SK-N-SH treated with all-trans-retinoic acid at 6 μM for 48 hours (cell line): ENCODE measurements around the gene MYO5B.

ENCODE experiments used
- ATAC-seq: fragments of 200-7000 bp; cut with Tn5 transposase; 3 replicates; pipeline ENCODE4 v1.9.1; 2020; ENCODE audit warnings: mild to moderate bottlenecking, moderate library complexity
- ARNTL ChIP-seq: fragments of 450-650 bp; formaldehyde crosslinking; IDR thresholded peaks from 2 replicates; pipeline ENCODE4 v1.5.0; 2020; ENCODE audit warnings: low read depth, mild to moderate bottlenecking, moderate library complexity, borderline replicate concordance
- BACH2 ChIP-seq: fragments of 250-450 bp; sonication (Bioruptor Pico); IDR thresholded peaks from 2 replicates; pipeline ENCODE4 v1.9.0; 2021; ENCODE audit warnings: mild to moderate bottlenecking, borderline replicate concordance
- CSDC2 ChIP-seq: fragments of 250-450 bp; sonication (Bioruptor Pico); IDR thresholded peaks from 2 replicates; pipeline ENCODE4 v1.5.0; 2020; ENCODE audit warnings: mild to moderate bottlenecking, moderate library complexity
- ESRRG ChIP-seq: fragments of 250-450 bp; sonication (Bioruptor Pico); IDR thresholded peaks from 2 replicates; pipeline ENCODE4 v1.6.1; 2021; ENCODE audit warnings: mild to moderate bottlenecking
- GLIS3 ChIP-seq: fragments of 250-450 bp; sonication (Bioruptor Pico); IDR thresholded peaks from 2 replicates; pipeline ENCODE4 v1.5.0; 2020; ENCODE audit warnings: mild to moderate bottlenecking, moderate library complexity
- ISL1 ChIP-seq: fragments of 250-450 bp; sonication (Bioruptor Pico); IDR thresholded peaks from 2 replicates; pipeline ENCODE4 v2.1.2; 2022; ENCODE audit warnings: mild to moderate bottlenecking, moderate library complexity
- OSR1 ChIP-seq: fragments of 250-450 bp; sonication (Bioruptor Pico); IDR thresholded peaks from 2 replicates; pipeline ENCODE4 v1.8.0; 2022; ENCODE audit warnings: moderate library complexity, mild to moderate bottlenecking, inconsistent platforms
- POU6F1 ChIP-seq: fragments of 250-450 bp; sonication (Bioruptor Pico); IDR thresholded peaks from 2 replicates; pipeline ENCODE4 v1.8.0; 2021; ENCODE audit warnings: low read depth, mild to moderate bottlenecking, moderate library complexity, borderline replicate concordance
- PPARA ChIP-seq: fragments of 250-450 bp; sonication (Bioruptor Pico); IDR thresholded peaks from 2 replicates; pipeline ENCODE4 v1.5.0; 2020; ENCODE audit warnings: mild to moderate bottlenecking, borderline replicate concordance
- RARB ChIP-seq: fragments of 250-450 bp; sonication (Bioruptor Pico); IDR thresholded peaks from 2 replicates; pipeline ENCODE4 v1.8.0; 2021; ENCODE audit warnings: mild to moderate bottlenecking, moderate library complexity
- SNAI2 ChIP-seq: fragments of 250-450 bp; sonication (Bioruptor Pico); IDR thresholded peaks from 2 replicates; pipeline ENCODE4 v1.5.0; 2020; ENCODE audit warnings: mild to moderate bottlenecking, moderate library complexity
- TCF4 ChIP-seq: fragments of 250-450 bp; sonication (Bioruptor Pico); IDR thresholded peaks from 2 replicates; pipeline ENCODE4 v1.8.0; 2021; ENCODE audit warnings: mild to moderate bottlenecking, moderate library complexity, borderline replicate concordance
- TOX ChIP-seq: fragments of 250-450 bp; sonication (Bioruptor Pico); IDR thresholded peaks from 2 replicates; pipeline ENCODE4 v1.8.0; 2021; ENCODE audit warnings: mild to moderate bottlenecking, moderate library complexity, borderline replicate concordance
- ZC3H10 ChIP-seq: fragments of 250-450 bp; sonication (Bioruptor Pico); IDR thresholded peaks from 2 replicates; pipeline ENCODE4 v1.5.1; 2021; ENCODE audit warnings: mild to moderate bottlenecking, moderate library complexity
- ZFP3 ChIP-seq: fragments of 250-450 bp; sonication (Bioruptor Pico); IDR thresholded peaks from 2 replicates; pipeline ENCODE4 v1.5.0; 2020; ENCODE audit warnings: mild to moderate bottlenecking, moderate library complexity
- ZFP30 ChIP-seq: fragments of 450-650 bp; formaldehyde crosslinking; IDR thresholded peaks from 2 replicates; pipeline ENCODE4 v1.5.0; 2022; ENCODE audit warnings: mild to moderate bottlenecking, moderate library complexity
- ZNF565 ChIP-seq: fragments of 450-650 bp; formaldehyde crosslinking; conservative IDR thresholded peaks from 2 replicates; pipeline ENCODE4 v1.5.0; 2020; ENCODE audit warnings: low read depth, mild to moderate bottlenecking, moderate library complexity
- ZNF70 ChIP-seq: fragments of 450-650 bp; formaldehyde crosslinking; IDR thresholded peaks from 2 replicates; pipeline ENCODE4 v1.5.0; 2020; ENCODE audit warnings: mild to moderate bottlenecking, moderate library complexity
- ZNF8 ChIP-seq: fragments of 450-650 bp; formaldehyde crosslinking; IDR thresholded peaks from 2 replicates; pipeline ENCODE4 v1.5.0; 2020; ENCODE audit warnings: mild to moderate bottlenecking, moderate library complexity
- TF ChIP-seq, protein P1 (sequence below): fragments of 250-450 bp; sonication (Bioruptor Pico); IDR thresholded peaks from 2 replicates; pipeline ENCODE4 v1.5.1; 2020; ENCODE audit warnings: low read depth, mild to moderate bottlenecking, moderate library complexity
- TF ChIP-seq, protein P2 (sequence below): fragments of 250-450 bp; sonication (Bioruptor Pico); IDR thresholded peaks from 2 replicates; pipeline ENCODE4 v1.5.1; 2021; ENCODE audit warnings: mild to moderate bottlenecking, moderate library complexity
- TF ChIP-seq, protein P3 (sequence below): fragments of 250-450 bp; sonication (Bioruptor Pico); IDR thresholded peaks from 2 replicates; pipeline ENCODE4 v1.5.0; 2020; ENCODE audit warnings: mild to moderate bottlenecking, moderate library complexity

Gene MYO5B

GRCh38 chr18:50114448-50114847, 80.5 kb downstream of the MYO5B start:
- no peak for ATAC-seq
- TF ChIP-seq PPARA (no peak), ZC3H10 (CRISPR knock-in tag) (no peak), TOX (CRISPR knock-in tag) (no peak), GLIS3 (CRISPR knock-in tag) (no peak), TCF4 (CRISPR knock-in tag) (no peak), ZFP30 (CRISPR knock-in tag) (no peak), CSDC2 (CRISPR knock-in tag) (no peak), ZNF70 (no peak)
- TF ChIP-seq, protein P1, sequence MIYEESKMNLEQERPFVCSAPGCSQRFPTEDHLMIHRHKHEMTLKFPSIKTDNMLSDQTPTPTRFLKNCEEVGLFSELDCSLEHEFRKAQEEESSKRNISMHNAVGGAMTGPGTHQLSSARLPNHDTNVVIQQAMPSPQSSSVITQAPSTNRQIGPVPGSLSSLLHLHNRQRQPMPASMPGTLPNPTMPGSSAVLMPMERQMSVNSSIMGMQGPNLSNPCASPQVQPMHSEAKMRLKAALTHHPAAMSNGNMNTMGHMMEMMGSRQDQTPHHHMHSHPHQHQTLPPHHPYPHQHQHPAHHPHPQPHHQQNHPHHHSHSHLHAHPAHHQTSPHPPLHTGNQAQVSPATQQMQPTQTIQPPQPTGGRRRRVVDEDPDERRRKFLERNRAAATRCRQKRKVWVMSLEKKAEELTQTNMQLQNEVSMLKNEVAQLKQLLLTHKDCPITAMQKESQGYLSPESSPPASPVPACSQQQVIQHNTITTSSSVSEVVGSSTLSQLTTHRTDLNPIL (CRISPR knock-in tag) = no peak
- TF ChIP-seq, protein P2, sequence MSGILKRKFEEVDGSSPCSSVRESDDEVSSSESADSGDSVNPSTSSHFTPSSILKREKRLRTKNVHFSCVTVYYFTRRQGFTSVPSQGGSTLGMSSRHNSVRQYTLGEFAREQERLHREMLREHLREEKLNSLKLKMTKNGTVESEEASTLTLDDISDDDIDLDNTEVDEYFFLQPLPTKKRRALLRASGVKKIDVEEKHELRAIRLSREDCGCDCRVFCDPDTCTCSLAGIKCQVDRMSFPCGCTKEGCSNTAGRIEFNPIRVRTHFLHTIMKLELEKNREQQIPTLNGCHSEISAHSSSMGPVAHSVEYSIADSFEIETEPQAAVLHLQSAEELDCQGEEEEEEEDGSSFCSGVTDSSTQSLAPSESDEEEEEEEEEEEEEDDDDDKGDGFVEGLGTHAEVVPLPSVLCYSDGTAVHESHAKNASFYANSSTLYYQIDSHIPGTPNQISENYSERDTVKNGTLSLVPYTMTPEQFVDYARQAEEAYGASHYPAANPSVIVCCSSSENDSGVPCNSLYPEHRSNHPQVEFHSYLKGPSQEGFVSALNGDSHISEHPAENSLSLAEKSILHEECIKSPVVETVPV (CRISPR knock-in tag) = no peak
- TF ChIP-seq, all 23 proteins: peak for 0

DNA sequence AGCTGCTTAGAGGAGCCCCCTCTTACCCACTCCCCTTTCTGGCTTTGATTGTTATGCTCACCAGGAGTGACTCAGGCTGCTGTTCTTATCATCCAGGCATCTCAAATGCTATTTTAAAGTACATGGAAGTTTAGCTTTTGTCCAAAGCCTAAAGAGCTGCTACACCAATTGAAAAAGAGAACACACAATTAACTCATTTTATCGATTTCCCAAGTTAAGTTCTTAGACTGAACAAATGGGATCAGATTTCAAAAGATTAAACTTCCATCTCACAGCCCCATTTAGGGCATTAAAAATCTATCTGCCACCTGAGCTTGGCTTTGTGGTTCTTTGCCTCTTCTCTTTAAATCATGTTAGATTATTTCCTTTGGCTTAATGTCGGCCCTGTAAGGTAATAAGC, 81.2 kb downstream of the MYO5B start:
- TF ChIP-seq ISL1 = no peak
- TF ChIP-seq BACH2 = no peak
- no peak for TF ChIP-seq SNAI2
- no peak for TF ChIP-seq PPARA
- TF ChIP-seq, protein P1 (CRISPR knock-in tag) = no peak
- no peak for TF ChIP-seq ZNF565
- no peak for ATAC-seq

- TF ChIP-seq, protein P2 (CRISPR knock-in tag) = no peak
- TF ChIP-seq ZFP30 (CRISPR knock-in tag) = no peak
- no peak for TF ChIP-seq ZNF565
- no peak for TF ChIP-seq ZFP3 (CRISPR knock-in tag)
- TF ChIP-seq ZNF8 (CRISPR knock-in tag) = no peak
- TF ChIP-seq SNAI2 = no peak
- TF ChIP-seq BACH2 = no peak
- TF ChIP-seq PPARA = no peak
- no peak for TF ChIP-seq CSDC2 (CRISPR knock-in tag)
- no peak for TF ChIP-seq RARB (CRISPR knock-in tag)
- no peak for TF ChIP-seq ARNTL (CRISPR knock-in tag)
- TF ChIP-seq ISL1 = no peak
- no peak for TF ChIP-seq OSR1 (CRISPR knock-in tag)
- no peak for TF ChIP-seq ESRRG (CRISPR knock-in tag)
- TF ChIP-seq, protein P3, sequence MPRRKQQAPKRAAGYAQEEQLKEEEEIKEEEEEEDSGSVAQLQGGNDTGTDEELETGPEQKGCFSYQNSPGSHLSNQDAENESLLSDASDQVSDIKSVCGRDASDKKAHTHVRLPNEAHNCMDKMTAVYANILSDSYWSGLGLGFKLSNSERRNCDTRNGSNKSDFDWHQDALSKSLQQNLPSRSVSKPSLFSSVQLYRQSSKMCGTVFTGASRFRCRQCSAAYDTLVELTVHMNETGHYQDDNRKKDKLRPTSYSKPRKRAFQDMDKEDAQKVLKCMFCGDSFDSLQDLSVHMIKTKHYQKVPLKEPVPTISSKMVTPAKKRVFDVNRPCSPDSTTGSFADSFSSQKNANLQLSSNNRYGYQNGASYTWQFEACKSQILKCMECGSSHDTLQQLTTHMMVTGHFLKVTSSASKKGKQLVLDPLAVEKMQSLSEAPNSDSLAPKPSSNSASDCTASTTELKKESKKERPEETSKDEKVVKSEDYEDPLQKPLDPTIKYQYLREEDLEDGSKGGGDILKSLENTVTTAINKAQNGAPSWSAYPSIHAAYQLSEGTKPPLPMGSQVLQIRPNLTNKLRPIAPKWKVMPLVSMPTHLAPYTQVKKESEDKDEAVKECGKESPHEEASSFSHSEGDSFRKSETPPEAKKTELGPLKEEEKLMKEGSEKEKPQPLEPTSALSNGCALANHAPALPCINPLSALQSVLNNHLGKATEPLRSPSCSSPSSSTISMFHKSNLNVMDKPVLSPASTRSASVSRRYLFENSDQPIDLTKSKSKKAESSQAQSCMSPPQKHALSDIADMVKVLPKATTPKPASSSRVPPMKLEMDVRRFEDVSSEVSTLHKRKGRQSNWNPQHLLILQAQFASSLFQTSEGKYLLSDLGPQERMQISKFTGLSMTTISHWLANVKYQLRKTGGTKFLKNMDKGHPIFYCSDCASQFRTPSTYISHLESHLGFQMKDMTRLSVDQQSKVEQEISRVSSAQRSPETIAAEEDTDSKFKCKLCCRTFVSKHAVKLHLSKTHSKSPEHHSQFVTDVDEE (CRISPR knock-in tag) = no peak
- TF ChIP-seq ZC3H10 (CRISPR knock-in tag) = no peak
- TF ChIP-seq TCF4 (CRISPR knock-in tag) = no peak
- TF ChIP-seq POU6F1 (CRISPR knock-in tag) = no peak
- TF ChIP-seq TOX (CRISPR knock-in tag) = no peak
- no peak for ATAC-seq
Measured at GRCh38 chr18:50111398-50111797, 83.5 kb downstream of the MYO5B start.
